PFSK-1 (cell line): Measurements from ENCODE around the gene ACAD11.

Experiments
- FOXP2 ChIP-seq: optimal IDR thresholded peaks from 2 replicates; pipeline ENCODE3; 2011; ENCODE audit warnings: borderline replicate concordance, control low read depth, inconsistent platforms; ENCODE audit not compliant: insufficient read depth; ENCODE audit errors: extremely low read length, extremely low read depth
- POLR2AphosphoS5 ChIP-seq: IDR thresholded peaks from 2 replicates; pipeline ENCODE4 v1.6.1; 2012; ENCODE audit warnings: low read depth, mild to moderate bottlenecking, control low read depth, low read length, moderate library complexity
- REST ChIP-seq, 2 experiments: IDR thresholded peaks; 2 replicates each; pipeline versions ENCODE4 v1.6.1 to v1.8.0; 2011 to 2012; ENCODE audit warnings: low read depth in 2 of 2, low read length in 2 of 2, control low read depth in 1 of 2, inconsistent platforms in 1 of 2, mild to moderate bottlenecking in 1 of 2, moderate library complexity in 1 of 2; ENCODE audit not compliant: insufficient read depth in 1 of 2
- SIN3A ChIP-seq: IDR thresholded peaks from 2 replicates; pipeline ENCODE4 v1.6.1; 2012; ENCODE audit warnings: mild to moderate bottlenecking, low read length, moderate library complexity, borderline replicate concordance; ENCODE audit not compliant: insufficient read depth
- TAF1 ChIP-seq: IDR thresholded peaks from 2 replicates; pipeline ENCODE4 v1.6.1; 2012; ENCODE audit warnings: low read length, control low read depth, borderline replicate concordance; ENCODE audit not compliant: insufficient read depth

- no peak for TF ChIP-seq POLR2AphosphoS5
- TF ChIP-seq TAF1 = no peak
- TF ChIP-seq SIN3A = no peak
- no peak for TF ChIP-seq REST (IDR thresholded peaks at IDR 0.05; ENCODE audit: insufficient read depth in 1 of 2, low read depth in 2 of 2, low read length in 2 of 2)
- TF ChIP-seq FOXP2 = no peak
These were observed 65.1 kb downstream of the ACAD11 start for GRCh38 chr3:132594498-132594897.
